ENCODE data around the gene CELA3A.

The CELA3A gene

DNA sequence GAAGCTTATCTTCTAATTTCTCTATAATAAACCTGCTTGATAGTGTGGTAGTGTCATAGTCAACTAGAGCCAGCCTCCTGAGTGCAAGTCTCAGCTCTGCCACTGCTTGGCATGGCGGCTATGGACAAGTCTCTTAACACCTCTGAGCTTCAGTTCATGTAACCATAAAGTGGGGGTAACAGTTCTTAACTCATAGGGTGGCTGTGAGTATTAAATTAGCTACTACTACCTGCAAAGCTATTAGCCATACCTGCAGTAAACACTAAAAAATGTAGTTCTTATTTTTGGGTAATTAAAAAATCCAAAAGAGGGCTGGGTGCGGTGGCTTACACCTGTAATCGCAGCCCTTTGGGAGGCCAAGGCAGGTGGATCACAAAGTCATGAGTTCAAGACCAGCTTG, 48.9 kb downstream of the CELA3A start:
- no peak for DNase-seq (ENCODE audit: low spot score)

DNA sequence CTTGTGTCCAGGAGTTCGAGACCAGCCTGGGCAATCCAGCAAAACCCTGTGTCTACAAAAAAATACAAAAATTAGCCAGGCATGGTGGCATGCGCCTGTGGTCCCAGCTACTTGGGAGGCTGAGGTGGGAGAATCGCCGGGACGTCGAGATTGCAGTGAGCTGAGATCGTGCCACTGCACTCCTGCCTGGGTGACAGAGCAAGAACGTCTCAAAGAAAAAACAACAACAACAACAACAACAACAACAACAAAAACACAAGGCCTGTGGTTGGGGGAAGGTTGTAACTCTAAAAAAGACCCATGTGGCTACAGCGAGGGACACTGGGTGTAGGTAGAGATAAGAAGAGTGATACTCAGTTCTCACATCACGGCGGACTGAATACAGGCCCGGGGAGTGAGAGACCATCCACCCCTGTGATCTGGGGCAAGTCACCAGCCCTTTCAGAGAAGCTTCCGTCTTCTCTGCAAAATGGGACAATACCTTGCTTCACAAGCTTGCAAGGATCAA, 50.2 kb downstream of the CELA3A start:
- DNase-seq (ENCODE audit: low spot score) = no peak

DNA sequence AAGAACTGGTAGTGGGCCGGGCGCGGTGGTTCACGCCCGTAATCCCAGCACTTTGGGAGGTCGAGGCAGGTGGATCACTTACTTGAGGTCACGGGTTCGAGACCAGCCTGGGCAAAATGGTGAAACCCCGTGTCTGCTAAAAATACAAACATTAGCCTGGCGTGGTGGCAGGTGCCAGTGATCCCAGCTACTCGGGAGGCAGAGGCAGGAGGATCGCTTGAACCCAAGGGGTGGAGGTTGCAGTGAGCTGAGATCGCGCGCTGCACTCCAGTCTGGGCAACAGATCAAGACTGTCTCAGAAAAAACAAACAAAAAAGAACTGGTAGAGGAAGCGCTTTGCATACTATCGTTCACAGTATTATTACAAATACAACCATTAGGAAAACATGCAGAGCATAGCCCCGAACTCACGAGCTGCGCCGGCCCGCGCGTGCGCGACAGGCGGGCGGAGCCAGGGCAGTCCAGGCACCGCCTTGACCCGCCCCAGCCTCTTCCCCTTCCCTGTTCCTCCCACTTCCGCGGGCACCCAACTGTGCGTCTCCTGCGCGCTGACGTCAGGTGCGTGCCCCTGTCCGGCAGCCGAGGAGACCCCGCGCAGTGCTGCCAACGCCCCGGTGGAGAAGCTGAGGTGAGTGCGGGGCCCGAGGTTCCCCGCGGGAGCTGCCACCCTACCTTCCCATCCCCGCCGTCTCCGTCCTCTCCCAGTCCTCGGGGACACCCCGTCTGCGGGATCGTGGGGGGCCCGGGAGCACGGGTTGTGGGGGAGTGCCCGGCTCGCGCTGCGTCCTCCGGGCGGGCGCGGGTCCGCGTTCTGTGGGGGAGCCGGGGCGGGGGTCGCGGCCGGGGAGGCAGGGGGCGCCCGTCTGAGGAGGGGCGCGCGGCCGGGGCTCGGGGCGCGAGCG, 50.9 kb downstream of the CELA3A start, which contains the start of gene CDC42:
Gene CDC42, plus strand, starts transcription at position 595 of the 902 bp plus-strand sequence. CDS start 25,770 bp downstream, outside the sequence.
- DNase-seq (ENCODE audit: low spot score) = peak; percentile 95

DNA sequence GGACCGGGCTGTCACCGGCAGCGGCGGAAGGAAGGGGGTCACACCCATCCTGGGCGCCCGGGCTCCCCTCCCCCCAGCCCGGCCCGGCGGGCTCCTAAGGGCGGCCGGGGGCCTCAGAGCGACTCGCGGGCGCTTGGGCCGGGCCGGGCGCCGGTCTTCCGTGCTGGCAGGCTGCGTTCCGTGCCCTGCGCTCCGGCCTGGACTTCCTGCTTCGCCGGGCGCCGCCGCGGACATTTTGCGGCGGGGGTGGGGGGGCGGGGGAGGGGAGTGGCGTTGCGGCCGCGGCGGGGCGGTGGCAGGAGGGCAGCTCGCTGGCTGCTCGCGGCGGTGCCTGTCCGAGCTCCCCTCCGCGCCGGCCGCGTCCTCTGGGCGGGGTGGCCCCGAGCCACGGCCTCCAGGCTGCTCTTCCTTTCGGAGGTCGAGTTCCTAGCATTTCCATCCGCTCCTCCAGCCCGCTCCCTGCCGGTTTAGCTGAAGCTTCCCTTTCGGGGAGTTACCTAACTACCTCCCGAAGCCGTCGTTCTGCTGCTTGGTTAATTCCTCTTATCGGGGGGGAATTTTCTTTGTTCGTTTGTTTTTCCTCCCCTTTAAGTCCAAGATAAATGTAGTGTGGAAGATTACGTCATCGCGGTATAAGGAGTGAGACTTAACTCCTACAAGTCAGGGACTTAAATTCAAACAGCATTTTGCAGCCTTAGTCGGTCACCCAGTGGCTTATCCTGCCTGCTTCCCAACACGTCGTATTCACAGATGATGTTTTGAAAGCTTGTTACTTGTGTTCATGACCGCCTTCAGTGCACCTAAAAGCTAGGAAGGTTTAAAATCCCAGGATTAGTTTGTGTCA, 51.8 kb downstream of the CELA3A start:
- peak; percentile 56 for DNase-seq (ENCODE audit: low spot score)

DNA sequence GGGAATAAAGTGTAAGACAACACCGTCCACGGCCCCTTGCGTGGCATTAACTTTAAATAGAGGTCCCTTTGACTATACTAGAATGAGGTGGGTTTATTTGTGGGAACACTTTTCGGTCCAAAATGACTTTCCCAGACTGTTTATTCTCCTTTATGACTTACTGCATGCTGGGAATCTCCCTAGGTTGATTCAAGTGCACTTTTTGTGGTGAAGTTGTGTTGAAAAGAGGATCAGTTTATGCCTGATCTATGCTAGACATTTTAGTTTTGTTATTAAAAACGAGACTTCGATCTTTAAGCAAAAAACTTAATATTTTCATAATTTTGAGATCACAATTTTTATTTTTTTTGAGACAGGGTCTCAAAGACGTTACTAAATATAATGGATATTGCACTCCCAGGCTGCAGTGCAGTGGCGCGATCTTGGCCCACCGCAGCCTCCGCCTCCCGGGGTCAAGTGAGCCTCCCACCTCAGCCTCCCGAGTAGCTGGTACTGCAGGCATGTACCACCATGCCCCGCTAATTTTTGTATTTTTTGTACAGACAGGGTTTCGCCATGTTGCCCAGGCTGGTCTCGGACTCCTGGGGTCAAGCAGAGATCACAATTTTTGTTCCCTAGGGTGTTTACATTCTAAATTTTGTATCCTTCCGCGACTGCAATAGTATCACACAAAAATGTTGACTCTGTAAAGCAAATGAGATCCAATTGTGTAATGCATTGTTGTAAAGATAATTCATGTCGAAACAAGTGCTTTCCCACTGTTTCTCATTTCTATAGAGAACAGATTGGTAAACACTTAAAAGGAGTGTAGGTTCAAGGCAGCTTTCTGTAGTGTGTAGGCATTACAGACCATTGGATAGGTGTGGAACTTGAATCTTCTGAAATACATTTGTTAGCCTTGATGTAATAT, 52.7 kb downstream of the CELA3A start:
- DNase-seq (ENCODE audit: low spot score) = no peak

DNA sequence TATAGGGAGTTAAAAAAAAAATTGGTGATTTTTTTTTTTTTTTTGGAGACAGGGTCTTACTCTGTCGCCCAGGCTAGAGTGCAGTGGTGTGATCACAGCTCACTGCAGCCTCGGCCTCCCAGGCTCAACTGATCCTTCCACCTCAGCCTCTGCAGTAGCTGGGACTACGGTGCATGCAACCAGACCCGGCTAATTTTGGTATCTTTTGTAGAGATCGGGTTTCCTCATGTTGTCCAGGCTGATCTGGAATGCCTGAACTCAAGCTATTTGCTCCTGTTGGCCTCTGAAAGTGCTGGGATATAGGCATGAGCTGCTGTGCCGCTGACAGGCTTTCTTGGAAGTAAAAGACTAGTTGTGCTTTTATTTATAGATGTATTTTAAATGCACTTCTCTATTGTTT, 54.0 kb downstream of the CELA3A start:
- no peak for DNase-seq (ENCODE audit: low spot score)

GRCh38 chr1:22056043-22056442, 54.6 kb downstream of the CELA3A start:
- DNase-seq (ENCODE audit: low spot score) = no peak

GRCh38 chr1:22056936-22057335, 55.5 kb downstream of the CELA3A start:
- no peak for DNase-seq (ENCODE audit: low spot score)

- DNase-seq (ENCODE audit: low spot score) = no peak
These were observed 56.4 kb downstream of the CELA3A start for GRCh38 chr1:22057861-22058260.
